Epithelial cell of prostate (primary cell): Measurements from ENCODE around the gene PRSS23.

Experiments used
- DNase-seq: peaks from one replicate; pipeline ENCODE4 v3.0.0-alpha.2; 2011; ENCODE audit warnings: low read depth, low spot score
- H3K27ac ChIP-seq: fragments of 450-650 bp; 2 replicates; pipeline ENCODE4 v1.5.1; 2017; ENCODE audit warnings: mild to moderate bottlenecking

Gene PRSS23

GRCh38 chr11:86787656-86788055 is 12.7 kb upstream of the PRSS23 start:
- no peak for DNase-seq
- peak overlapping the region; percentile 2 for H3K27ac ChIP-seq

- DNase-seq, result no peak
- no peak overlapping the region for H3K27ac ChIP-seq
These were observed 10.1 kb upstream of the PRSS23 start for GRCh38 chr11:86790195-86790725.

GRCh38 chr11:86790867-86791849 is 9.2 kb upstream of the PRSS23 start:
- H3K27ac ChIP-seq, result no peak overlapping the region
- DNase-seq, result no peak

GRCh38 chr11:86792150-86792549 is 8.2 kb upstream of the PRSS23 start:
- DNase-seq, result no peak
- H3K27ac ChIP-seq, result no peak overlapping the region

- DNase-seq, result no peak
- H3K27ac ChIP-seq, result no peak overlapping the region
These were observed 7.0 kb upstream of the PRSS23 start for GRCh38 chr11:86793307-86793706.

- DNase-seq, result no peak
- peak overlapping the region; percentile 81 for H3K27ac ChIP-seq
These were observed 4.8 kb upstream of the PRSS23 start for GRCh38 chr11:86795511-86795910.

- no peak for DNase-seq
- H3K27ac ChIP-seq, result peak overlapping the region; percentile 81
These were observed 4.4 kb upstream of the PRSS23 start for GRCh38 chr11:86795949-86796348.

- no peak for DNase-seq
- no peak overlapping the region for H3K27ac ChIP-seq
These were observed 3.2 kb upstream of the PRSS23 start for GRCh38 chr11:86797133-86797532.

GRCh38 chr11:86798988-86799387 is 1.4 kb upstream of the PRSS23 start:
- no peak for DNase-seq
- peak overlapping the region; percentile 93 for H3K27ac ChIP-seq

GRCh38 chr11:86799680-86800075 is 664 bp upstream of the PRSS23 start:
- peak overlapping the region; percentile 93 for H3K27ac ChIP-seq
- no peak for DNase-seq

GRCh38 chr11:86800960-86801272 is 574 bp downstream of the PRSS23 start:
- peak overlapping the region; percentile 93 for H3K27ac ChIP-seq
- DNase-seq, result no peak

- DNase-seq, result no peak
- peak overlapping the region; percentile 93 for H3K27ac ChIP-seq
These were observed 1.0 kb downstream of the PRSS23 start for GRCh38 chr11:86801364-86801763.

GRCh38 chr11:86802146-86802545 is 1.8 kb downstream of the PRSS23 start:
- H3K27ac ChIP-seq, result peak overlapping the region; percentile 93
- no peak for DNase-seq

- no peak for DNase-seq
- H3K27ac ChIP-seq, result peak overlapping the region; percentile 93
These were observed 2.3 kb downstream of the PRSS23 start for GRCh38 chr11:86802601-86803051.

- no peak for DNase-seq
- H3K27ac ChIP-seq, result peak overlapping the region; percentile 93
These were observed 3.0 kb downstream of the PRSS23 start for GRCh38 chr11:86803136-86804045.

- H3K27ac ChIP-seq, result peak overlapping the region; percentile 93
- no peak for DNase-seq
These were observed 4.6 kb downstream of the PRSS23 start for GRCh38 chr11:86804951-86805350.

GRCh38 chr11:86805873-86806310 is 5.5 kb downstream of the PRSS23 start:
- H3K27ac ChIP-seq, result peak overlapping the region; percentile 93
- no peak for DNase-seq

- peak overlapping the region; percentile 93 for H3K27ac ChIP-seq
- DNase-seq, result no peak
These were observed 6.6 kb downstream of the PRSS23 start for GRCh38 chr11:86806903-86807302.

GRCh38 chr11:86807360-86807759 is 7.0 kb downstream of the PRSS23 start:
- no peak overlapping the region for H3K27ac ChIP-seq
- DNase-seq, result no peak

GRCh38 chr11:86809561-86809960 is 9.2 kb downstream of the PRSS23 start:
- H3K27ac ChIP-seq, result no peak overlapping the region
- DNase-seq, result no peak

GRCh38 chr11:86810288-86810687 is 9.9 kb downstream of the PRSS23 start:
- DNase-seq, result no peak

More at GRCh38 chr11:86810288-86810687, 9.9 kb downstream of the PRSS23 start:
- H3K27ac ChIP-seq, result no peak overlapping the region
